B cell (primary cell): ENCODE data around the gene CLIP2. TPM values are rescaled to one million over a fixed set of nuclear protein-coding genes. Genes with fewer than 3 reads are reported as not detected.

Experiments used
- ATAC-seq: fragments of 200-7000 bp; cut with Tn5 transposase; one replicate; pipeline ENCODE4 v1.10.0; 2021; ENCODE audit warnings: low read depth, mild to moderate bottlenecking, moderate number of reproducible peaks, moderate library complexity
- CTCF ChIA-PET: fragments of 350-600 bp; sonication (Branson Sonifier 250); formaldehyde crosslinking; loops from one replicate; lab custom pipeline; 2021; ENCODE audit warnings: antibody characterized with exemption, inconsistent platforms; lab: Charles Lee
- POLR2A ChIA-PET: fragments of 350-600 bp; sonication (Branson Sonifier 250); formaldehyde crosslinking; loops from one replicate; lab custom pipeline; 2021; ENCODE audit warnings: antibody characterized with exemption; lab: Charles Lee
- DNase-seq: peaks from one replicate; pipeline ENCODE4 v3.0.0; 2013
- H2AFZ ChIP-seq: 2 replicates; pipeline ENCODE4 v1.6.1; 2012; ENCODE audit warnings: mild to moderate bottlenecking, low read depth, low read length; ENCODE audit not compliant: insufficient read depth, poor library complexity, severe bottlenecking
- H3K27ac ChIP-seq, 2 donors: 1 replicate in 1 of 2; 2 replicates in 1 of 2; pipeline ENCODE4 v1.5.1; 2012 to 2013; ENCODE audit warnings: low read length in 2 of 2, mild to moderate bottlenecking in 2 of 2, moderate library complexity in 1 of 2
- H3K27me3 ChIP-seq, 4 experiments: fragments of 200-600 bp in 1 of 4; sonication (generic) in 1 of 4; replicated peaks in 1 of 4; 1 replicate in 2 of 4; 2 replicates in 2 of 4; pipeline versions ENCODE4 v1.6.1 to v1.7.0; 2013 to 2016; ENCODE audit warnings: low read length in 3 of 4, mild to moderate bottlenecking in 2 of 4, mixed read lengths in 1 of 4, moderate library complexity in 1 of 4; ENCODE audit not compliant: insufficient read depth in 4 of 4, control insufficient read depth in 3 of 4; ENCODE audit errors: control extremely low read depth in 1 of 4
- H3K36me3 ChIP-seq, 2 experiments: replicated peaks in 1 of 2; 1 replicate in 1 of 2; 2 replicates in 1 of 2; pipeline versions ENCODE4 v1.6.1 to v1.7.1; 2013; ENCODE audit warnings: low read length in 1 of 2; ENCODE audit not compliant: insufficient read depth in 2 of 2, control insufficient read depth in 1 of 2; ENCODE audit errors: control extremely low read depth in 1 of 2, extremely low read depth in 1 of 2
- H3K4me1 ChIP-seq, 2 donors: fragments of 200-600 bp in 1 of 2; sonication (generic) in 1 of 2; 1 replicate in 1 of 2; 2 replicates in 1 of 2; pipeline versions ENCODE4 v1.5.1 to v1.6.1; 2013 to 2017; ENCODE audit warnings: low read length in 2 of 2; ENCODE audit not compliant: control insufficient read depth in 2 of 2, insufficient read depth in 2 of 2
- H3K4me2 ChIP-seq: replicated peaks from 2 replicates; pipeline ENCODE3; 2012; ENCODE audit warnings: mild to moderate bottlenecking, low read depth, low read length; ENCODE audit not compliant: poor library complexity, severe bottlenecking
- H3K4me3 ChIP-seq, 5 experiments: fragments of 200-600 bp in 1 of 5; sonication (generic) in 1 of 5; 1 replicate in 3 of 5; 2 replicates in 2 of 5; pipeline versions ENCODE4 v1.5.1 to v1.7.0; 2011 to 2016; ENCODE audit warnings: low read length in 4 of 5, mild to moderate bottlenecking in 4 of 5, low read depth in 2 of 5, control low read depth in 1 of 5, moderate library complexity in 1 of 5; ENCODE audit not compliant: insufficient read depth in 1 of 5; ENCODE audit errors: control extremely low read depth in 1 of 5, extremely low read depth in 1 of 5
- H3K79me2 ChIP-seq: fragments of 200-600 bp; sonication (generic); one replicate; pipeline ENCODE4 v1.6.0; 2016; ENCODE audit warnings: low read length; ENCODE audit not compliant: control insufficient read depth, insufficient read depth
- H3K9ac ChIP-seq: fragments of 200-600 bp; sonication (generic); 2 replicates; pipeline ENCODE4 v1.6.1; 2017; ENCODE audit warnings: mild to moderate bottlenecking, low read length, moderate library complexity
- H3K9me3 ChIP-seq, 3 donors: one replicate each; pipeline versions ENCODE4 v1.6.1 to v1.7.1; 2013; ENCODE audit warnings: low read length in 2 of 3; ENCODE audit not compliant: control insufficient read depth in 2 of 3, insufficient read depth in 1 of 3; ENCODE audit errors: control extremely low read depth in 1 of 3
- H4K20me1 ChIP-seq: 2 replicates; pipeline ENCODE4 v1.6.0; 2012; ENCODE audit warnings: mild to moderate bottlenecking, low read length; ENCODE audit not compliant: insufficient read depth, control insufficient read depth, poor library complexity, severe bottlenecking
- H3K27ac Mint-ChIP-seq: one replicate; pipeline ENCODE4 v1.8.0; 2021; ENCODE audit warnings: mixed read lengths
- H3K27me3 Mint-ChIP-seq: one replicate; pipeline ENCODE4 v1.8.0; 2021; ENCODE audit warnings: mixed read lengths
- H3K4me1 Mint-ChIP-seq: one replicate; pipeline ENCODE4 v1.8.0; 2021; ENCODE audit warnings: mixed read lengths
- H3K4me3 Mint-ChIP-seq: one replicate; pipeline ENCODE4 v1.8.0; 2021; ENCODE audit warnings: mixed read lengths
- H3K9me3 Mint-ChIP-seq: one replicate; pipeline ENCODE4 v1.8.0; 2022; ENCODE audit warnings: mixed read lengths; ENCODE audit not compliant: insufficient read depth
- EZH2 ChIP-seq: IDR thresholded peaks from 2 replicates; pipeline ENCODE4 v1.6.1; 2012; ENCODE audit warnings: borderline replicate concordance, low read depth, mild to moderate bottlenecking, moderate library complexity, low read length; ENCODE audit not compliant: insufficient read depth, poor library complexity, severe bottlenecking
- WGBS: methylation state at CpG from one replicate; pipeline ENCODE4 v1.1.5; 2013; ENCODE audit warnings: missing lambda C conversion rate; ENCODE audit not compliant: insufficient coverage; 5-methylcytosine and 5-hydroxymethylcytosine counted together
- intact Hi-C: fragments of 100-400 bp; cut with micrococcal nuclease; formaldehyde crosslinking; loops from one replicate; pipeline ENCODE4 v1.10.0; 2022
- polyA plus RNA-seq: library from polyadenylated mRNA; depleted of rRNA; stranded (reverse); fragments of >200 nt; gene quantifications from 2 replicates; pipeline ENCODE4 v1.2.3, GENCODE V29; 2012
- total RNA-seq, 2 donors: library from RNA; stranded (reverse); fragments of 120-200 nt in 1 of 2; gene quantifications; 1 replicate in 1 of 2; 2 replicates in 1 of 2; pipeline versions ENCODE4 v1.2.3 to v1.2.4, GENCODE V29; 2013 to 2022
- TF ChIP-seq, protein P1 (sequence below): fragments of 200-600 bp; IDR thresholded peaks from one replicate; pipeline ENCODE4 v1.8.0; 2022; ENCODE audit warnings: antibody characterized with exemption, mild to moderate bottlenecking

The CLIP2 gene
- total and polyA plus RNA-seq, 2 donors (not counting 1 experiment from before 2014, with no cell fraction given), result 5.7 to 47.9 TPM

- no peak overlapping the region for H3K27ac ChIP-seq
- no peak for ATAC-seq
- H3K79me2 ChIP-seq, result no peaks in the 10 kb centered on the region
- H3K9ac ChIP-seq, result no peak overlapping the region
- H3K4me3 Mint-ChIP-seq, result no peak overlapping the region
- H3K9me3 Mint-ChIP-seq, result no peaks in the 10 kb centered on the region
- WGBS, result 98% methylated on average over 10 of the region's 10 CpGs
- no peak overlapping the region for H2AFZ ChIP-seq
- H3K4me3 ChIP-seq, result no peak overlapping the region
- H3K9me3 ChIP-seq, result no peaks in the 10 kb centered on the region
- peaks cover 0 to 6% of the 10 kb centered on the region in 2 experiments for H3K36me3 ChIP-seq
- H3K27me3 Mint-ChIP-seq, result no peaks in the 10 kb centered on the region
- ChIA-PET POLR2A (no interaction called here), CTCF (no interaction called here)
- no peak overlapping the region for H3K4me2 ChIP-seq
- no peak for DNase-seq
- no peak for TF ChIP-seq EZH2
- TF ChIP-seq, protein P1, sequence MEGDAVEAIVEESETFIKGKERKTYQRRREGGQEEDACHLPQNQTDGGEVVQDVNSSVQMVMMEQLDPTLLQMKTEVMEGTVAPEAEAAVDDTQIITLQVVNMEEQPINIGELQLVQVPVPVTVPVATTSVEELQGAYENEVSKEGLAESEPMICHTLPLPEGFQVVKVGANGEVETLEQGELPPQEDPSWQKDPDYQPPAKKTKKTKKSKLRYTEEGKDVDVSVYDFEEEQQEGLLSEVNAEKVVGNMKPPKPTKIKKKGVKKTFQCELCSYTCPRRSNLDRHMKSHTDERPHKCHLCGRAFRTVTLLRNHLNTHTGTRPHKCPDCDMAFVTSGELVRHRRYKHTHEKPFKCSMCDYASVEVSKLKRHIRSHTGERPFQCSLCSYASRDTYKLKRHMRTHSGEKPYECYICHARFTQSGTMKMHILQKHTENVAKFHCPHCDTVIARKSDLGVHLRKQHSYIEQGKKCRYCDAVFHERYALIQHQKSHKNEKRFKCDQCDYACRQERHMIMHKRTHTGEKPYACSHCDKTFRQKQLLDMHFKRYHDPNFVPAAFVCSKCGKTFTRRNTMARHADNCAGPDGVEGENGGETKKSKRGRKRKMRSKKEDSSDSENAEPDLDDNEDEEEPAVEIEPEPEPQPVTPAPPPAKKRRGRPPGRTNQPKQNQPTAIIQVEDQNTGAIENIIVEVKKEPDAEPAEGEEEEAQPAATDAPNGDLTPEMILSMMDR, result no peak
- no peak overlapping the region for H3K27ac Mint-ChIP-seq
- no peaks in the 10 kb centered on the region for H3K4me1 Mint-ChIP-seq
- intact Hi-C loops, result no loop called here
- H3K4me1 ChIP-seq, result no peaks in the 10 kb centered on the region
- no peaks in the 10 kb centered on the region for H3K27me3 ChIP-seq
- no peaks in the 10 kb centered on the region for H4K20me1 ChIP-seq
Measured at GRCh38 chr7:74349621-74350020, 60.4 kb downstream of the CLIP2 start.

- H3K9me3 ChIP-seq, result peaks cover 0 to 2% (median 0%) of the 10 kb centered on the region in 3 donors
- Mint-ChIP-seq H3K27me3 (no peaks in the 10 kb centered on the region), H3K4me3 (no peak overlapping the region), H3K9me3 (no peaks in the 10 kb centered on the region), H3K27ac (no peak overlapping the region), H3K4me1 (no peaks in the 10 kb centered on the region)
- no peak for DNase-seq
- WGBS, result 93% methylated on average over 1 of the region's 1 CpG
- no peak for ATAC-seq
- intact Hi-C loops, result no loop called here
- H3K4me1 ChIP-seq, result no peaks in the 10 kb centered on the region
- no peak overlapping the region for H3K4me3 ChIP-seq
- no peak overlapping the region for H3K27ac ChIP-seq
- TF ChIP-seq, protein P1, result no peak
- no peak for TF ChIP-seq EZH2
- peaks cover 0 to 8% of the 10 kb centered on the region in 2 experiments for H3K36me3 ChIP-seq
- POLR2A ChIA-PET, result no interaction called here
- H3K79me2 ChIP-seq, result no peaks in the 10 kb centered on the region
- no peak overlapping the region for H3K9ac ChIP-seq
- H4K20me1 ChIP-seq, result no peaks in the 10 kb centered on the region
- no peak overlapping the region for H3K4me2 ChIP-seq
- CTCF ChIA-PET, result interaction anchor here (0.7 to 1.2 kb wide), 3 partner anchors 143 to 1720 kb away, joined by 3 to 4 read pairs (median 3); no protein-coding TSS in a partner anchor
- H2AFZ ChIP-seq, result no peak overlapping the region
- H3K27me3 ChIP-seq, result no peaks in the 10 kb centered on the region
Measured at GRCh38 chr7:74350751-74351150, 61.5 kb downstream of the CLIP2 start.
